ENCODE data around the gene GALNTL6. TPM values are rescaled to one million over a fixed set of nuclear protein-coding genes. Genes with fewer than 3 reads are reported as not detected.

The GALNTL6 gene
- total and polyA plus RNA-seq, 2 of the 4 experiments (the other 2 are of a cell fraction): under 0.01 TPM; not detected in 1

DNA sequence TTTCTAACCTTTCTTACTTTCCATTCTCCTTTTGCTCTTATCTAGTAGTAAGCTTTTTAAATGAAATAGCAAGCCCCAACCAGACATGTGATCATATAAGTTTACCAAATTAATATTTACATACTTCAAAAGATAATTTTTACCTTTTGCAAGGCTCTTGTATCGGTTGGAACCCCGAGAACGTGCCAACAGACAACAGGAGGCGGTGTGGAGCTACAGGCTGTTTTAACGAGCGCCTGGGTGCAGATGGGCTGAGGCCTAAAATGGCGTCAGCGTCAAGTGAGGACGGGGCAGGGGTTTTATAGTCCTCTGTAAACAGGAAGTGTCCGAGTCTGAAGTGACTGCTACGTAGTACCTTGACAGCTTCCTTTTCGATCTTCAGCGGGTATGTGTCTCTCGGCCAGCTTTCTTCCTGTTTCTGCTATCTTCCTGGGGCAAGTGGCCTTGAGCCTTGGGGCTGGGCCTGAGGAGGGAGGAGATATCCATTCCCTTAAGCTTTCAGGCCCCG, 342.7 kb downstream of the GALNTL6 start:
- dilution Hi-C loops (cut with HindIII; ENCODE audit: low sequenced_read_pairs, unreplicated experiment) (no loop called here), intact Hi-C loops (cut with micrococcal nuclease) (no loop called here), in situ Hi-C loops (cut with MboI; ENCODE audit: low sequenced_read_pairs) (no loop called here)
- CTCF ChIA-PET: interaction anchor here (0.5 kb wide), 1 partner anchor 522 kb away, joined by 4 read pairs; no protein-coding TSS in a partner anchor
- Histone ChIP-seq H3K79me1 (ENCODE audit: low read depth in 1 of 2, low read length in 2 of 2) (no peaks in the 10 kb centered on the region), H3K4ac (ENCODE audit: low read depth, low read length) (no peak overlapping the region), H3K36me3 (ENCODE audit: control insufficient read depth, insufficient read depth, low read length) (no peaks in the 10 kb centered on the region), H3K56ac (ENCODE audit: extremely low read depth, insufficient read depth, low read length) (no peak overlapping the region), H2BK20ac (ENCODE audit: low read depth, low read length) (no peak overlapping the region), H2AFZ (replicated peaks; ENCODE audit: low read length, poor library complexity) (no peak overlapping the region), H3K4me1 (ENCODE audit: control insufficient read depth, insufficient read depth, low read length) (no peaks in the 10 kb centered on the region), H3K27ac (ENCODE audit: insufficient read depth, low read length) (no peak overlapping the region), H4K8ac (ENCODE audit: low read depth in 2 of 2, low read length in 2 of 2) (no peak overlapping the region), H2BK15ac (ENCODE audit: low read depth, low read length) (no peak overlapping the region), H4K20me1 (ENCODE audit: insufficient read depth, low read length) (no peaks in the 10 kb centered on the region), H2AK5ac (ENCODE audit: low read depth, low read length) (no peak overlapping the region), H3K14ac (replicated peaks; ENCODE audit: low read depth, low read length) (no peak overlapping the region), H4K91ac (ENCODE audit: insufficient read depth, low read depth, low read length) (no peak overlapping the region), H3K9me3 (ENCODE audit: control insufficient read depth, insufficient read depth, low read length) (peaks cover 3% of the 10 kb centered on the region), H2BK5ac (ENCODE audit: low read depth, low read length, poor library complexity, severe bottlenecking) (no peak overlapping the region), H3K4me3 (ENCODE audit: insufficient read depth, low read depth, low read length) (no peak overlapping the region), H2AK9ac (replicated peaks; ENCODE audit: low read depth, low read length, poor library complexity) (no peak overlapping the region), H4K5ac (ENCODE audit: low read depth, low read length) (no peak overlapping the region), H3K9ac (ENCODE audit: low read depth, low read length) (no peak overlapping the region), H3K23ac (ENCODE audit: low read depth, low read length) (no peak overlapping the region), H3K9me1 (ENCODE audit: insufficient read depth, low read length) (no peaks in the 10 kb centered on the region), H3K18ac (ENCODE audit: low read depth, low read length) (no peak overlapping the region), H2BK120ac (ENCODE audit: low read depth, low read length) (no peak overlapping the region), H3K27me3 (ENCODE audit: control insufficient read depth, insufficient read depth, low read length) (no peaks in the 10 kb centered on the region), H3K4me2 (ENCODE audit: low read depth, low read length) (no peak overlapping the region)
- TF ChIP-seq RCOR1 (IDR thresholded peaks at IDR 0.05; ENCODE audit: insufficient replicate concordance, low read length) (no peak), BHLHE40 (IDR thresholded peaks at IDR 0.05; ENCODE audit: low read depth, low read length) (no peak), SMC3 (IDR thresholded peaks at IDR 0.05; ENCODE audit: low read depth, low read length) (no peak), MXI1 (IDR thresholded peaks at IDR 0.05; ENCODE audit: borderline replicate concordance, low read depth, low read length) (no peak), FOS (IDR thresholded peaks at IDR 0.05; ENCODE audit: low read depth, low read length) (no peak), RFX5 (IDR thresholded peaks at IDR 0.05; ENCODE audit: low read depth, low read length) (no peak), POLR2A (IDR thresholded peaks at IDR 0.05; ENCODE audit: low read depth, low read length) (no peak), CEBPB (IDR thresholded peaks at IDR 0.05; ENCODE audit: low read depth, low read length) (no peak), CHD1 (IDR thresholded peaks at IDR 0.05; ENCODE audit: low read depth, low read length) (no peak), MAZ (IDR thresholded peaks at IDR 0.05; ENCODE audit: borderline replicate concordance, low read depth, low read length) (no peak), NFE2L2 (IDR thresholded peaks at IDR 0.05; ENCODE audit: low read depth, low read length) (no peak)
- TF ChIP-seq, protein P1, sequence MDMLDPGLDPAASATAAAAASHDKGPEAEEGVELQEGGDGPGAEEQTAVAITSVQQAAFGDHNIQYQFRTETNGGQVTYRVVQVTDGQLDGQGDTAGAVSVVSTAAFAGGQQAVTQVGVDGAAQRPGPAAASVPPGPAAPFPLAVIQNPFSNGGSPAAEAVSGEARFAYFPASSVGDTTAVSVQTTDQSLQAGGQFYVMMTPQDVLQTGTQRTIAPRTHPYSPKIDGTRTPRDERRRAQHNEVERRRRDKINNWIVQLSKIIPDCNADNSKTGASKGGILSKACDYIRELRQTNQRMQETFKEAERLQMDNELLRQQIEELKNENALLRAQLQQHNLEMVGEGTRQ (IDR thresholded peaks at IDR 0.05; ENCODE audit: low read depth, low read length): no peak
- TF ChIP-seq, protein P2, sequence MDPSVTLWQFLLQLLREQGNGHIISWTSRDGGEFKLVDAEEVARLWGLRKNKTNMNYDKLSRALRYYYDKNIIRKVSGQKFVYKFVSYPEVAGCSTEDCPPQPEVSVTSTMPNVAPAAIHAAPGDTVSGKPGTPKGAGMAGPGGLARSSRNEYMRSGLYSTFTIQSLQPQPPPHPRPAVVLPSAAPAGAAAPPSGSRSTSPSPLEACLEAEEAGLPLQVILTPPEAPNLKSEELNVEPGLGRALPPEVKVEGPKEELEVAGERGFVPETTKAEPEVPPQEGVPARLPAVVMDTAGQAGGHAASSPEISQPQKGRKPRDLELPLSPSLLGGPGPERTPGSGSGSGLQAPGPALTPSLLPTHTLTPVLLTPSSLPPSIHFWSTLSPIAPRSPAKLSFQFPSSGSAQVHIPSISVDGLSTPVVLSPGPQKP (IDR thresholded peaks at IDR 0.05; ENCODE audit: borderline replicate concordance, low read depth, low read length): no peak
- DNase-seq (no peak), ATAC-seq (ENCODE audit: low read depth) (no peak)
- BruUV-seq (replicated peaks): no TSS peak
- 70% methylated on average over 6 of the region's 15 CpGs; no CpG with 5 or more reads in 1 of the 2 experiments for whole genome bisulfite sequencing, 2 experiments (ENCODE audit: extremely low coverage in 2 of 2, insufficient read length in 1 of 2)
- POLR2A ChIA-PET (ENCODE audit: unreplicated experiment): no interaction called here
